RCC 7860 (cell line): Measurements from ENCODE around the gene IBA57.
A peak's percentile ranks its signal among the peaks of the same experiment; 100 is the strongest.

Experiments used
- DNase-seq: peaks from one replicate; pipeline ENCODE4 v3.0.0-alpha.2; 2015; ENCODE audit warnings: low spot score
- FAIRE-seq: peaks from 2 replicates; lab custom pipeline; 2012; peaks lifted over from hg19 to GRCh38; lab: Jason Lieb, UNC

IBA57 gene

GRCh38 chr1:228165372-228166169 lies at the start of gene IBA57:
TSS of gene IBA57 (plus strand) at chr1:228165804. CDS start at chr1:228165817, 13 bp downstream.
- FAIRE-seq, result no peak
- peak; percentile 97 for DNase-seq

- no peak for DNase-seq
- no peak for FAIRE-seq
These were observed 48.3 kb upstream of the IBA57 start for GRCh38 chr1:228117335-228117734.

- no peak for DNase-seq
- no peak for FAIRE-seq
These were observed 47.6 kb upstream of the IBA57 start for GRCh38 chr1:228118040-228118439.

- DNase-seq, result no peak
These were observed 45.3 kb upstream of the IBA57 start for GRCh38 chr1:228120351-228120750.

GRCh38 chr1:228120857-228121489 lies 44.6 kb upstream of the IBA57 start:
- FAIRE-seq (no peak), DNase-seq (no peak)

More at GRCh38 chr1:228120351-228120750, 45.3 kb upstream of the IBA57 start:
- FAIRE-seq, result no peak

GRCh38 chr1:228122921-228123441 lies 42.6 kb upstream of the IBA57 start:
- FAIRE-seq (no peak), DNase-seq (no peak)

GRCh38 chr1:228123505-228123904 lies 42.1 kb upstream of the IBA57 start:
- FAIRE-seq (no peak), DNase-seq (no peak)

GRCh38 chr1:228125185-228125584 lies 40.4 kb upstream of the IBA57 start:
- DNase-seq, result no peak
- no peak for FAIRE-seq

GRCh38 chr1:228131766-228132165 lies 33.8 kb upstream of the IBA57 start:
- DNase-seq (no peak), FAIRE-seq (no peak)

GRCh38 chr1:228134591-228134990 lies 31.0 kb upstream of the IBA57 start:
- DNase-seq (no peak), FAIRE-seq (no peak)

- DNase-seq (no peak), FAIRE-seq (no peak)
These were observed 28.7 kb upstream of the IBA57 start for GRCh38 chr1:228136901-228137300.

- FAIRE-seq (no peak), DNase-seq (no peak)
These were observed 26.1 kb upstream of the IBA57 start for GRCh38 chr1:228139406-228139930.

GRCh38 chr1:228139931-228140723 lies 25.5 kb upstream of the IBA57 start, which contains the start of gene GUK1:
TSS of gene GUK1 (plus strand) at chr1:228140279. CDS start at chr1:228140303, 24 bp downstream.
- FAIRE-seq, result peak; percentile 73
- peak; percentile 99 for DNase-seq

GRCh38 chr1:228140724-228141225 lies 24.8 kb upstream of the IBA57 start:
- no peak for FAIRE-seq

GRCh38 chr1:228141226-228142044 lies 24.2 kb upstream of the IBA57 start:
- DNase-seq (peak; percentile 88), FAIRE-seq (peak; percentile 81)

More at GRCh38 chr1:228140724-228141225, 24.8 kb upstream of the IBA57 start:
- DNase-seq, result no peak

- DNase-seq (no peak), FAIRE-seq (no peak)
These were observed 23.4 kb upstream of the IBA57 start for GRCh38 chr1:228142155-228142691.

- FAIRE-seq (no peak), DNase-seq (no peak)
These were observed 22.9 kb upstream of the IBA57 start for GRCh38 chr1:228142701-228143136.

GRCh38 chr1:228143480-228144192 lies 22.0 kb upstream of the IBA57 start:
- no peak for DNase-seq

More at GRCh38 chr1:228143480-228144192, 22.0 kb upstream of the IBA57 start:
- no peak for FAIRE-seq
